Smooth muscle cell (in vitro differentiated cells): ENCODE measurements around the gene CNN2. TPM values are rescaled to one million over a fixed set of nuclear protein-coding genes. Genes with fewer than 3 reads are reported as not detected.

Experiments used
- DNase-seq: peaks from one replicate; lab custom pipeline; 2025; ENCODE audit not compliant: unreplicated experiment; lab: John Stamatoyannopoulos, UW
- H2AFZ ChIP-seq: fragments of 200-600 bp; sonication (generic); 2 replicates; pipeline ENCODE4 v1.6.0; 2016; ENCODE audit warnings: antibody characterized with exemption, low read depth, mild to moderate bottlenecking
- H3F3A ChIP-seq: fragments of 200-600 bp; sonication (generic); 2 replicates; pipeline ENCODE4 v1.6.0; 2017; ENCODE audit warnings: antibody characterized with exemption, low read depth
- H3K27ac ChIP-seq: fragments of 200-600 bp; sonication (generic); 2 replicates; pipeline ENCODE4 v1.5.1; 2016; ENCODE audit warnings: low read depth, mild to moderate bottlenecking
- H3K27me3 ChIP-seq: fragments of 200-600 bp; sonication (generic); 2 replicates; pipeline ENCODE4 v1.6.1; 2016; ENCODE audit warnings: low read depth, mild to moderate bottlenecking
- H3K36me3 ChIP-seq: fragments of 200-600 bp; sonication (generic); 2 replicates; pipeline ENCODE4 v1.5.1; 2016; ENCODE audit warnings: low read depth
- H3K4me1 ChIP-seq: fragments of 200-600 bp; sonication (generic); 2 replicates; pipeline ENCODE4 v1.5.1; 2016; ENCODE audit warnings: low read depth
- H3K4me2 ChIP-seq: fragments of 200-600 bp; sonication (generic); 2 replicates; pipeline ENCODE4 v1.6.0; 2016; ENCODE audit warnings: mild to moderate bottlenecking
- H3K4me3 ChIP-seq: fragments of 200-600 bp; sonication (generic); 2 replicates; pipeline ENCODE4 v1.5.1; 2016; ENCODE audit warnings: mild to moderate bottlenecking
- H3K79me2 ChIP-seq: fragments of 200-600 bp; sonication (generic); 2 replicates; pipeline ENCODE4 v1.6.0; 2016; ENCODE audit warnings: low read depth, mild to moderate bottlenecking
- H3K9ac ChIP-seq: fragments of 200-600 bp; sonication (generic); 2 replicates; pipeline ENCODE4 v1.6.0; 2016; ENCODE audit warnings: low read depth
- H3K9me3 ChIP-seq: fragments of 200-600 bp; sonication (generic); replicated peaks from 2 replicates; pipeline ENCODE4 v1.5.1; 2016; ENCODE audit warnings: low read depth
- H4K20me1 ChIP-seq: fragments of 200-600 bp; sonication (generic); 2 replicates; pipeline ENCODE4 v1.6.0; 2016; ENCODE audit warnings: low read depth
- WGBS: methylation state at CpG from one replicate; pipeline ENCODE4 v1.1.7; 2016; ENCODE audit warnings: low lambda C conversion rate; 5-methylcytosine and 5-hydroxymethylcytosine counted together
- polyA plus RNA-seq: library from polyadenylated mRNA; unstranded; fragments of >200 nt; fragmentation: Nextera tagmentation; extraction: Ambion mirVana; gene quantifications from 2 replicates; pipeline ENCODE4 v1.2.1, GENCODE V29; 2016
- total RNA-seq: library from RNA; depleted of rRNA; stranded (reverse); fragments of >200 nt; gene quantifications from 2 replicates; pipeline ENCODE4 v1.2.3, GENCODE V29; 2014
- TF ChIP-seq, protein P1 (sequence below): fragments of 200-600 bp; sonication (generic); IDR thresholded peaks from 2 replicates; pipeline ENCODE4 v1.5.1; 2017; ENCODE audit warnings: borderline replicate concordance, mild to moderate bottlenecking, antibody characterized with exemption; ENCODE audit not compliant: insufficient read depth, poor library complexity, severe bottlenecking

CNN2 gene
- total and polyA plus RNA-seq, 2 experiments from 2014 or later, result 150 to 392 TPM

- no peaks in the 10 kb centered on the region for H3K9me3 ChIP-seq
- H3K27ac ChIP-seq, result no peak overlapping the region
- peaks cover 7% of the 10 kb centered on the region for H3K4me1 ChIP-seq
- H3K27me3 ChIP-seq, result peaks cover 12% of the 10 kb centered on the region
- no peaks in the 10 kb centered on the region for H3K36me3 ChIP-seq
- H3K4me2 ChIP-seq, result no peak overlapping the region
- no peaks in the 10 kb centered on the region for H4K20me1 ChIP-seq
- TF ChIP-seq, protein P1, sequence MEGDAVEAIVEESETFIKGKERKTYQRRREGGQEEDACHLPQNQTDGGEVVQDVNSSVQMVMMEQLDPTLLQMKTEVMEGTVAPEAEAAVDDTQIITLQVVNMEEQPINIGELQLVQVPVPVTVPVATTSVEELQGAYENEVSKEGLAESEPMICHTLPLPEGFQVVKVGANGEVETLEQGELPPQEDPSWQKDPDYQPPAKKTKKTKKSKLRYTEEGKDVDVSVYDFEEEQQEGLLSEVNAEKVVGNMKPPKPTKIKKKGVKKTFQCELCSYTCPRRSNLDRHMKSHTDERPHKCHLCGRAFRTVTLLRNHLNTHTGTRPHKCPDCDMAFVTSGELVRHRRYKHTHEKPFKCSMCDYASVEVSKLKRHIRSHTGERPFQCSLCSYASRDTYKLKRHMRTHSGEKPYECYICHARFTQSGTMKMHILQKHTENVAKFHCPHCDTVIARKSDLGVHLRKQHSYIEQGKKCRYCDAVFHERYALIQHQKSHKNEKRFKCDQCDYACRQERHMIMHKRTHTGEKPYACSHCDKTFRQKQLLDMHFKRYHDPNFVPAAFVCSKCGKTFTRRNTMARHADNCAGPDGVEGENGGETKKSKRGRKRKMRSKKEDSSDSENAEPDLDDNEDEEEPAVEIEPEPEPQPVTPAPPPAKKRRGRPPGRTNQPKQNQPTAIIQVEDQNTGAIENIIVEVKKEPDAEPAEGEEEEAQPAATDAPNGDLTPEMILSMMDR, result no peak
- no peaks in the 10 kb centered on the region for H3K79me2 ChIP-seq
- H3K9ac ChIP-seq, result no peak overlapping the region
- WGBS, result 97% methylated on average over 34 of the region's 42 CpGs
- no peak overlapping the region for H2AFZ ChIP-seq
- no peak overlapping the region for H3K4me3 ChIP-seq
- no peaks in the 10 kb centered on the region for H3F3A ChIP-seq
- no peak for DNase-seq
Measured at GRCh38 chr19:991932-992669, 34.3 kb upstream of the CNN2 start.

- TF ChIP-seq, protein P1, result no peak
- H3K4me3 ChIP-seq, result no peak overlapping the region
- no peak for DNase-seq
- H3K36me3 ChIP-seq, result no peaks in the 10 kb centered on the region
- peaks cover 7% of the 10 kb centered on the region for H3K4me1 ChIP-seq
- peaks cover 16% of the 10 kb centered on the region for H3K27me3 ChIP-seq
- no peak overlapping the region for H3K9ac ChIP-seq
- no peak overlapping the region for H3K4me2 ChIP-seq
- H3K27ac ChIP-seq, result no peak overlapping the region
- no peaks in the 10 kb centered on the region for H4K20me1 ChIP-seq
- H3F3A ChIP-seq, result no peaks in the 10 kb centered on the region
- H2AFZ ChIP-seq, result no peak overlapping the region
- H3K9me3 ChIP-seq, result no peaks in the 10 kb centered on the region
- WGBS, result 93% methylated on average over 12 of the region's 13 CpGs
- no peaks in the 10 kb centered on the region for H3K79me2 ChIP-seq
Measured at GRCh38 chr19:992670-993055, 33.7 kb upstream of the CNN2 start.

DNA sequence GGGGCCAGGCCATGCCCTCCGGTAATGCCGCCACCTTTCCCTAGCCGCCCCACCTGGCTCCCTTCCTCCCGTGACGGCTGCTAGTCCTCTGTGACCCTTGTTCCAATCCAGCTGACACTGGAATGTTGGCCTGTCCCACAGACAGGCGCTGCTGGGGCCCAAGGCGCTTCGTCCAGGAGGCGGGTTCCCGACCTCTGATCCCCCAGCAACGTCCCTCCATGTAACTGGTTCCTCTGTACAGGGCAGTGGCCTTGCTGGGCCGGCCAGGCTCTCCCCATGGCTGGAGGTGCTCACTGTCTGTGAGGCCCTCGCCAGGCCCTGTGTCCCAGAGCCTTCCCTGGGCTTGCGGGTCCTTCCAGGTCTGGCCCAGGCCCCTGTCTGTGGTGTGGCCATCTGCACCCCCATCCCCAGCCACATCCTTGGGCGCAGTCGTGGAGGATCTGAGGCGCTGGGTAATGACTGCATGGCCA is 33.0 kb upstream of the CNN2 start:
- Histone ChIP-seq H3F3A (no peaks in the 10 kb centered on the region), H3K9ac (no peak overlapping the region), H3K4me3 (no peak overlapping the region), H3K36me3 (no peaks in the 10 kb centered on the region), H3K79me2 (no peaks in the 10 kb centered on the region), H3K4me2 (no peak overlapping the region), H4K20me1 (no peaks in the 10 kb centered on the region), H3K9me3 (no peaks in the 10 kb centered on the region), H3K4me1 (peaks cover 7% of the 10 kb centered on the region), H2AFZ (no peak overlapping the region), H3K27ac (no peak overlapping the region), H3K27me3 (peaks cover 24% of the 10 kb centered on the region)
- WGBS, result 97% methylated on average over 17 of the region's 17 CpGs
- TF ChIP-seq, protein P1, result no peak
- DNase-seq, result no peak
